Measurements from ENCODE around the gene BTBD2.

DNA sequence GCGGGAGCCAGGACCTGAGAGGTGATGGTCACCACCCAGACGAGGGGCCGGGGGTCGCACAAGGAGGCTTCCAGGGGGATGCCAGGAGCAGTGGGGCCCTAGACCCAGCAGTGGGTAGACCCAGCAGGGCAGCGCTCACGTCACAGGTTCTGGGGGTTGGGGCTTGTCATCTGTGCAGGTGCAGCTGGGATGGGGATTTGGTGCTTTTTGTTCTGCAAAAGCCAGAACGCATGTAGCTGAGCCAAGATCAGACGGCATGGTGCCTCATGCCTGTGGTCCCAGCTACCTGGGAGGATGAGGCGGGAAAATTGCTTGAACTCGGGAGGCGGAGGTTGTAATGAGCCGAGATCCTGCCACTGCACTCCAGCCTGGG is 59.4 kb downstream of the BTBD2 start:
- TF ChIP-seq CTCF (IDR thresholded peaks at IDR 0.05): no peak
- no peak for TF ChIP-seq POLR2A (IDR thresholded peaks at IDR 0.05)

Data from adrenal gland (tissue), 5 donors.